HL-60 (cell line): ENCODE data around the gene TAF1L.

ENCODE experiments used
- DNase-seq, 2 experiments: peaks; one replicate each; pipeline ENCODE4 v3.0.0-alpha.2; 2010 to 2020; ENCODE audit warnings: low read depth in 1 of 2, low spot score in 1 of 2
- H3K27ac ChIP-seq: fragments of 250-450 bp; sonication (Bioruptor Pico); replicated peaks from 2 replicates; pipeline ENCODE4 v1.5.1; 2020; ENCODE audit warnings: mild to moderate bottlenecking, moderate library complexity
- H3K27me3 ChIP-seq: fragments of 250-450 bp; sonication (Bioruptor Pico); 2 replicates; pipeline ENCODE4 v1.5.1; 2021; ENCODE audit warnings: mild to moderate bottlenecking, moderate library complexity; ENCODE audit not compliant: insufficient read depth, poor library complexity, severe bottlenecking
- H3K4me3 ChIP-seq: replicated peaks from 2 replicates; pipeline ENCODE4 v1.5.1; 2011; ENCODE audit warnings: mild to moderate bottlenecking, control low read depth, low read length; ENCODE audit not compliant: insufficient read depth
- GABPA ChIP-seq: IDR thresholded peaks from 2 replicates; pipeline ENCODE4 v1.6.1; 2012; ENCODE audit warnings: low read depth
- POLR2AphosphoS5 ChIP-seq: IDR thresholded peaks from 2 replicates; pipeline ENCODE4 v1.6.1; 2012; ENCODE audit warnings: low read depth
- SPI1 ChIP-seq: IDR thresholded peaks from 2 replicates; pipeline ENCODE4 v1.6.1; 2012; ENCODE audit warnings: low read depth, mild to moderate bottlenecking, borderline replicate concordance
- TF ChIP-seq, protein P1 (sequence below): IDR thresholded peaks from 2 replicates; pipeline ENCODE4 v1.6.1; 2012; ENCODE audit warnings: low read depth; ENCODE audit not compliant: insufficient replicate concordance
- TF ChIP-seq, protein P2 (sequence below): IDR thresholded peaks from one replicate; pipeline ENCODE4 v1.5.1; 2011; ENCODE audit warnings: low read length, control low read depth, inconsistent platforms; ENCODE audit not compliant: insufficient read depth

TAF1L gene

DNA sequence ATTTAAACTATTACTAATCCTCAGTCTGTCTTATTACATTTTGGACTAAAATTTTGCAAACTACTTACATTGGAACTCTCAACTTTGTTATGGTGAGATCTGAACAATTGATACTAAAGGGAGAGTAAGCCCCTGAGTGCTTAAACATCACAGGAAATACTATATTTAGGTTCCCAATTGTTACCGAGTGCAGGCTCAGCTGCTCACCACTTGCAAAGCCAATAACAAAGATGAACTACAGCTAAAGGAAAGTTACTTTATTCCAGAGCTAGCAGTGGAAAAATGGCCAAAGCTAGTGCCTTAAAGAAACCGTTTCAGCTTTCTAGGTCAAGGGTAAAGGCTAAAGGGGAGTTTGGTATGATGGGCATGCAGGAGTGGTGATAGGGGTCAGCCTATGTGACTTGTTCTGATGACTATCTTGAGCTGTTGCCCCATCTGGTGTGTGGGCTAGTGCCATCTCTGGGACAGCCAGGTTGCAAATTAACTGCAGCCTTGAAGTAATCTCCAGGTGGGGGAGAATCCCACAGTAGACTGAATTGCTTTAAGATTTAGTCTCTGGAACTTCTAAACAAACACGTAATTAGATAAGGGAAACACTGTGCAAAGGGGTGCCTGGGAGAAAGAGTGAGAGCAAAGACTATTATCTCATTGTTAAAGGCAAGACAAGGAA lies 54.7 kb downstream of the TAF1L start:
- Histone ChIP-seq H3K4me3 (no peak overlapping the region), H3K27ac (no peak overlapping the region), H3K27me3 (peaks cover 7% of the 10 kb centered on the region)
- no peak for DNase-seq
- TF ChIP-seq, protein P1, sequence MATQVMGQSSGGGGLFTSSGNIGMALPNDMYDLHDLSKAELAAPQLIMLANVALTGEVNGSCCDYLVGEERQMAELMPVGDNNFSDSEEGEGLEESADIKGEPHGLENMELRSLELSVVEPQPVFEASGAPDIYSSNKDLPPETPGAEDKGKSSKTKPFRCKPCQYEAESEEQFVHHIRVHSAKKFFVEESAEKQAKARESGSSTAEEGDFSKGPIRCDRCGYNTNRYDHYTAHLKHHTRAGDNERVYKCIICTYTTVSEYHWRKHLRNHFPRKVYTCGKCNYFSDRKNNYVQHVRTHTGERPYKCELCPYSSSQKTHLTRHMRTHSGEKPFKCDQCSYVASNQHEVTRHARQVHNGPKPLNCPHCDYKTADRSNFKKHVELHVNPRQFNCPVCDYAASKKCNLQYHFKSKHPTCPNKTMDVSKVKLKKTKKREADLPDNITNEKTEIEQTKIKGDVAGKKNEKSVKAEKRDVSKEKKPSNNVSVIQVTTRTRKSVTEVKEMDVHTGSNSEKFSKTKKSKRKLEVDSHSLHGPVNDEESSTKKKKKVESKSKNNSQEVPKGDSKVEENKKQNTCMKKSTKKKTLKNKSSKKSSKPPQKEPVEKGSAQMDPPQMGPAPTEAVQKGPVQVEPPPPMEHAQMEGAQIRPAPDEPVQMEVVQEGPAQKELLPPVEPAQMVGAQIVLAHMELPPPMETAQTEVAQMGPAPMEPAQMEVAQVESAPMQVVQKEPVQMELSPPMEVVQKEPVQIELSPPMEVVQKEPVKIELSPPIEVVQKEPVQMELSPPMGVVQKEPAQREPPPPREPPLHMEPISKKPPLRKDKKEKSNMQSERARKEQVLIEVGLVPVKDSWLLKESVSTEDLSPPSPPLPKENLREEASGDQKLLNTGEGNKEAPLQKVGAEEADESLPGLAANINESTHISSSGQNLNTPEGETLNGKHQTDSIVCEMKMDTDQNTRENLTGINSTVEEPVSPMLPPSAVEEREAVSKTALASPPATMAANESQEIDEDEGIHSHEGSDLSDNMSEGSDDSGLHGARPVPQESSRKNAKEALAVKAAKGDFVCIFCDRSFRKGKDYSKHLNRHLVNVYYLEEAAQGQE = no peak
- TF ChIP-seq POLR2AphosphoS5 (no peak), SPI1 (no peak), GABPA (no peak)
- TF ChIP-seq, protein P2, sequence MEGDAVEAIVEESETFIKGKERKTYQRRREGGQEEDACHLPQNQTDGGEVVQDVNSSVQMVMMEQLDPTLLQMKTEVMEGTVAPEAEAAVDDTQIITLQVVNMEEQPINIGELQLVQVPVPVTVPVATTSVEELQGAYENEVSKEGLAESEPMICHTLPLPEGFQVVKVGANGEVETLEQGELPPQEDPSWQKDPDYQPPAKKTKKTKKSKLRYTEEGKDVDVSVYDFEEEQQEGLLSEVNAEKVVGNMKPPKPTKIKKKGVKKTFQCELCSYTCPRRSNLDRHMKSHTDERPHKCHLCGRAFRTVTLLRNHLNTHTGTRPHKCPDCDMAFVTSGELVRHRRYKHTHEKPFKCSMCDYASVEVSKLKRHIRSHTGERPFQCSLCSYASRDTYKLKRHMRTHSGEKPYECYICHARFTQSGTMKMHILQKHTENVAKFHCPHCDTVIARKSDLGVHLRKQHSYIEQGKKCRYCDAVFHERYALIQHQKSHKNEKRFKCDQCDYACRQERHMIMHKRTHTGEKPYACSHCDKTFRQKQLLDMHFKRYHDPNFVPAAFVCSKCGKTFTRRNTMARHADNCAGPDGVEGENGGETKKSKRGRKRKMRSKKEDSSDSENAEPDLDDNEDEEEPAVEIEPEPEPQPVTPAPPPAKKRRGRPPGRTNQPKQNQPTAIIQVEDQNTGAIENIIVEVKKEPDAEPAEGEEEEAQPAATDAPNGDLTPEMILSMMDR = no peak

DNA sequence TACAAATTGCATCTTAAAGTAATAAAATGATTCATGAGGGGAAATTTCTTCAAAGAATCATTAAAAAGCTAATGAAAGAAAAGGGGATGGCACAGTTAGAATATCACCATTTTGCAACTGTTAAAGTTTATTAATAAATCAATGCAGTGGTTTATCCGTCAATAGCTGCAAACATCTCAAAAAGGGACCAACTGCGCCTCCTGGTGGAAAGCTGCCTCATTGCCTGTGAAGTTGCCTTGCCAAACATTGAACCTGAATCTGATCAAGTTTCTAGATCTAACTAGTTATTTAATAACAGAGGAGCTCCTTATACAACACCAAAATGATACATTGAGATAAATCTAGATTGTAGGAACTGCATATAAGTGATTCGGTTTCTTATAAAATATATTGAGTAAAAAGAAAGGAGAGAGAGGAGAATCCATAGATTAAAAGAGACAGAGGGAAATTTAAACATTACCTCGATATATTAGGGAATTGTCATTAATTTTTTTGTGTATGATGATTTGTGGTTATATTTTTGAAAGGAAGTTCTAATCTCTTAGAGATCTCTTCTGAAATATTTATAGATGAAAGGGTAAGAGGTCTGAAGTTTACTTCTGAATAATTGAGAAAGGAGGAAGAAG lies 55.6 kb downstream of the TAF1L start:
- DNase-seq = peak in 1 of 2 experiments; percentile 56

More for the DNA sequence above, 55.6 kb downstream of the TAF1L start:
- Histone ChIP-seq H3K27ac (no peak overlapping the region), H3K27me3 (peaks cover 7% of the 10 kb centered on the region), H3K4me3 (no peak overlapping the region)
- TF ChIP-seq SPI1 (no peak), GABPA (no peak), POLR2AphosphoS5 (no peak)
- TF ChIP-seq, protein P1 = no peak
- TF ChIP-seq, protein P2 = peak; percentile 92
